GM21360 (cell line): ENCODE data around the gene TOR3A.
"Not testable (repeated sequence)": the region's sequence is repeated elsewhere in the genome, so short reads cannot be mapped to it uniquely, and the experiment has no call there.

Source experiments
- ATAC-seq: cut with Tn5 transposase; IDR thresholded peaks from one replicate; pipeline ENCODE4 v1.9.1; 2021; ENCODE audit warnings: mild to moderate bottlenecking, moderate library complexity; ENCODE audit not compliant: unreplicated experiment

TOR3A gene, protein sequence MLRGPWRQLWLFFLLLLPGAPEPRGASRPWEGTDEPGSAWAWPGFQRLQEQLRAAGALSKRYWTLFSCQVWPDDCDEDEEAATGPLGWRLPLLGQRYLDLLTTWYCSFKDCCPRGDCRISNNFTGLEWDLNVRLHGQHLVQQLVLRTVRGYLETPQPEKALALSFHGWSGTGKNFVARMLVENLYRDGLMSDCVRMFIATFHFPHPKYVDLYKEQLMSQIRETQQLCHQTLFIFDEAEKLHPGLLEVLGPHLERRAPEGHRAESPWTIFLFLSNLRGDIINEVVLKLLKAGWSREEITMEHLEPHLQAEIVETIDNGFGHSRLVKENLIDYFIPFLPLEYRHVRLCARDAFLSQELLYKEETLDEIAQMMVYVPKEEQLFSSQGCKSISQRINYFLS

GRCh38 chr1:179081687-179082332, at the start of gene TOR3A:
TOR3A (plus strand) TSS chr1:179082070; CDS start chr1:179082129, 59 bp downstream.
- ATAC-seq, result peak; percentile 84

DNA sequence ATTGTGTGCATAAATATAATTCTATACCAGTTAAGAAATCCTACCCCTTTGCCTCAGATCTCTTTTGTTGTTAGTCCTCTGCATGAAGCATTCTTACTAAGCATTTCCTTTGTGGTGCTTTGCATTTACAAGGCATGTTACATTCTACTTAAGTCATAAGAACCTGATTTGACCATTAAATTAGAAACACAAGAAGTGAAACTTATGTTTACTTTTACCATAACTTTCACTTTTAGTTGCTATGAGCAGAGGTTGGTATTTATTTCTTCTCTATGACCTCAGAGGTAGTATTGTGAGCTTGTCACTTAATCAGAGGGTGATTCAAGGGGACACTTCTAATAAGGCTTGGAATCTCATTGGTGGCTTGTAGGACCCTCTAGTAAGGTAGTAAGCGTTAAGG, 47.1 kb upstream of the TOR3A start:
- peak; percentile 76 for ATAC-seq

DNA sequence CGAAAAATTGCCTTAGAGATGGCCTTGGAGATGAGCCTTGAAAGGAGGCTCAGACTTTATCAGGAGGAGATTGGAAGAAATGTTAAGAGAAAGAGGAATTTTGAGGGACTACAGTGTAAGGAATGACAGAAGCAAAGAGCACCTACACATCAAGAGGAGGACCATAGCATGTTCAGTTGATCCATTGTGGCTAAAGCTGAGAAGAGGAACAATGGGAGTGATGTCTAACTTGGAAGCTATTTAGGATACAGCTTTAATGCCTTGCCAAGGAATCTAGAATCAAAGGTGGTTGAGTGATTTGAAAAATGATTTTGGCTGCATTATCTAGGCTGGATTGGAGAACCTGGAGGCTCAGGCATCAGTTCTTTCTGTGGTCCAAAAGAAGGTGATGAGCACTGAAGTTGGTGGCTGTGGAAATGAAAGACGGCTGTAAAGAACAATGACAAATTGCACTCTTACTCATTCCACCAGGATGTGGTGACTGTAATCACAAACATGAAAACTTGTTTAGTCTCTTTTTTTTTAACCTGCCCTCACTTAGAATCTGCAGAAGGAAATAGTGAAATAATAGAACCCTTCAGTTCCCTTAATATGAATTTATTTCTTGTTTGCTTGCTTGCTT, 44.9 kb upstream of the TOR3A start:
- ATAC-seq, result peak; percentile 41

DNA sequence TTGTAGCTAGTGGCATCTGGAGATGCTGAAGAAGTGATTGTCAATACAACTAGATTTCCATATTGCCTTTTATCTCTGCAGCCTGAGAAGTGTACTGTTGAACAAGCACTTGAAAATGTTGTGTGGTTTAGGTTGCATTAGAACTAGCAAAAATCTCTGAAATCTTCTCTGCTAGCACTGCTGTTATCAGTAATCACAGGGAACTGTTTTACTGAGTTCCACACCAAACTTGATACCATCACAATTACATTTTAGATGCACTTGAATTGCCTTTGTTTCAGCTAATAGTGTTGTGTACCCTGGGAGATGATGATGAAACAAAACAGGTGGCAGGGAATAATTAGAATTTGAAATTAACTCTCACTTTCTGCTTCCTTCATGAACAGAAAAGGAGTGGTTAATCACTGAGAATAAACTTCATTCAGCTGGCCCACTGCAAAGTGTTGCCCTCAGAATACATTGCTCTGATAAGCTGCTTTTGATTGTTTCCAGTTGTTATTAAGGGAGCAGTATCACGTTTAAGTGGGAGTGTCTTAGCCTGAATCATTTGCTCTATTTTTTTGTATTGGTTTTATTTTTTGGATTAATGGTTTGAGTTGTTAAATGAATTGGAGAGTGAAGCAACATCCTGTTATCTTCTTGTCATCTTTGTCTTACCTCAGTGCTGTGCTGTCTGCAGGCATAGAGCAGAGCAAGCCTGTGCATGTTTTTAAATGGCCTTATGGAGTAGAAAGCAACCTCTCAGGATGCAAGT, 43.2 kb upstream of the TOR3A start:
- ATAC-seq, result no peak

DNA sequence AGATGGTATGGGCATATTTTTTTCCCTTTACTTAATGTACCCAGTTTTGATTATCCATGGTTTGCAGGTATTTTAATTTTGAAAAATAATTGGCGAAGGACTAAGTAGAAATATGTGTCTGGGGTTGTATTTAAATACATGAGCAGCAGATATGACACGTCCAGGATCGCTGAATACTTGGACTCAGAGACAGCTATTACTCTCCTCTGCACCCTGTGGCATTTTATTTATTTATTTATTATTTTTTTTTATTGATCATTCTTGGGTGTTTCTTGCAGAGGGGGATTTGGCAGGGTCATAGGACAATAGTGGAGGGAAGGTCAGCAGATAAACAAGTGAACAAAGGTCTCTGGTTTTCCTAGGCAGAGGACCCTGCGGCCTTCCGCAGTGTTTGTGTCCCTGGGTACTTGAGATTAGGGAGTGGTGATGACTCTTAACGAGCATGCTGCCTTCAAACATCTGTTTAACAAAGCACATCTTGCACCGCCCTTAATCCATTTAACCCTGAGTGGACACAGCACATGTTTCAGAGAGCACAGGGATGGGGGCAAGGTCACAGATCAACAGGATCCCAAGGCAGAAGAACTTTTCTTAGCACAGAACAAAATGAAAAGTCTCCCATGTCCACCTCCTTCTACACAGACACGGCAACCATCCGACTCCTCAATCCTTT, 42.2 kb upstream of the TOR3A start:
- not testable (repeated sequence) for ATAC-seq

DNA sequence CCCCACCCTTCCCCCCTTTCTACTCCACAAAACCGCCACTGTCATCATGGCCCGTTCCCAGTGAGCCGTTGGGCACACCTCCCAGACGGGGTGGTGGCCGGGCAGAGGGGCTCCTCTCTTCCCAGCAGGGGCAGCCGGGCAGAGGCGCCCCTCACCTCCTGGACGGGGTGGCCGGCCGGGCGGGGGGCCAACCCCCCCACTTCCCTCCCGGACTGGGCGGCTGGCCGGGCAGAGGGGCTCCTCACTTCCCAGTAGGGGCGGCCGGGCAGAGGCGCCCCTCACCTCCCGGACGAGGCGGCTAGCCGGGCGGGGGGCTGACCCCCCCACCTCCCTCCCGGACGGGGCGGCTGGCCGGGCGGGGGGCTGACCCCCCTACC, 41.7 kb upstream of the TOR3A start:
- not testable (repeated sequence) for ATAC-seq

DNA sequence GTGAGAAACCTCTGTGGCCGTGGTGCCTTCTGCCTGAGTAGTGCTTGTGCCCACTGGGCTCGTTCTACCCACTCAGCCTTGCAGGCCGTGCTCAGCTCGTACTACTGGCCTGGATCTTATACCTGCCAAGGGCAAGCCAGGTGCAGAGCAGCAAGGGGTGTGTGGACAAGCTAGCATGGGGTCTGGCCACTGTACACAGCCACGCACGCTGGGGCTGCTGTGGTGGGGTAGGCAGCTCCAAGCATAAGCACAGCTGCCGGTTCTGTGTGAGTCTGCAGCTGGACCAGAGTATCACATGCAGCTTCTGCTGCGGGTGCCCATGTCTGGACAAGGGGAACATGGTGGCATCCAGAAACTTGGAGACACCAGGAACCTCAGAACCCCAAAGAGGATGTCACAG, 39.8 kb upstream of the TOR3A start:
- no peak for ATAC-seq

DNA sequence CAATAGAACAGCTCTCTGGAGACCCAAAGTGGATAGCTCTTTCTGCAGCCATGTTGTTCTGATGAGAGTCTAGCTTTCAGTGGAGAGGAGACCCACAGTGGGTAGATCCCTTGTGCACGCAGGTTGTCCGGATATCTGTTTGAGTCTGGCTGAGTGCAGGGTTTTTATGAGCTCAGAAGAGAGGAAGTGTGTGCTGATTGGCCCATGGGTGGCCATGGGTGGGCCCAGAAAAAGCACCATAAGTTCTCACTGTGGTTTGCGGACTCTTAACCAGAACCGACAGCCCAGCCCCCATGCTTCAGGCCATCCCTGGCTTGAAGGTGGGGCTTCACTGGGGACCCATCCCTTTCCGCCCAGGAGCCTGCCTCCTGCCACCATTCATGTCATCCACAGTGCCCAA, 39.2 kb upstream of the TOR3A start:
- no peak for ATAC-seq

GRCh38 chr1:179043266-179043665, 38.6 kb upstream of the TOR3A start:
- ATAC-seq, result no peak

DNA sequence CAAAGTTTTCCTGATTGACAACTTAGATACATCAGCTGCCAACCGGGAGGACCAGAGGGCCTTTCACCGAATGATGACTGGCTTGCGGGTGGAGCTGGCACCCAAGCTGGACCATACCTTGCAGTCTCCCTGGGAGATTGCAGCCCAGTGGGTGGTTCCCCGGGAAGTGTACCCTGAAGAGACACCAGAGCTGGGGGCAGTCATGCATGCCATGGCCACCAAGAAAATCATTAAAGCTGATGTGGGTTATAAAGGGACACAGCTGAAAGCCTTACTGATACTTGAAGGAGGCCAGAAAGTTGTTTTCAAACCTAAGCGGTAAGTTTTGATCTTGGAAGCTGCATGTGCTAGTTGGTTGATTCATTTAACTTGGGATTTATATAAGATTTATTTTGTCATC, 38.0 kb upstream of the TOR3A start:
- ATAC-seq, result no peak

DNA sequence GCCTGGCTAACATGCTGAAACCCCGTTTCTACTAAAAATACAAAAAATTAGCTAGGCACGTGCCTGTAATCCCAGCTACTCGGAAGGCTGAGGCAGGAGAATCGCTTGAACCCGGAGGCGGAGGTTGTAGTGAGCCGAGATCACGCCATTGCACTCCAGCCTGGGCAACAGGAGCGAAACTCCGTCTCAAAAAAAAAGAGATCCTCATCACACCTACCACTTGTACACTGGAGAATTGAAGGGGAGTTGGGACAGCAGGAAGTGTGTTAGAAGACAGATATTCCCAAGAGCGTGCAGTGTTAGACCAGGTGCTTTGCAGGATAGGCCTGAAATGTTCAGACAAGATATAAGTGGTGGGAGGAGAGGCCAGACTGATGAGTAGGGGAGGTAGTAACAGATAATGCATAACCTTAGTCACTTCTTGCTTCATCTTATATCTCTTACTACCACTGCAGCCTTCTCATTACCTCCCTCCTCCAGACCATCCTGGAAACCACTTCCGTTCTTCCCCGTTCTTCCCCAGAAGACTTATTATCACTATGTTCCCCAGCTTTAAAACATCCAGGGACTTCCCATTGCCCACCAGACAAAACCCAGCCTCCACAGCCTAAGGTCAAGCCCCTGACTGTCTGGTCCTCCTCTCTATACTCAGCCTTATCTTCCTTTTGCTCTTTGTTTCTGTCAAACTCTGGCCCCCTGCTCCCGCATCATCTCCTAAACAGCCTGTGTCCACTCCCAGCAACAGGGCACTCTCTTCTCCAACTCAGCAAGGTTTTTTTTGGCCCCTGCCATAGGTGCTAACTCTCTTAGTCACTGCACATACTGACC, 34.8 kb upstream of the TOR3A start:
- no peak for ATAC-seq

GRCh38 chr1:179047636-179047997, 34.3 kb upstream of the TOR3A start:
- ATAC-seq, result no peak

GRCh38 chr1:179048339-179049124, 33.3 kb upstream of the TOR3A start:
- ATAC-seq, result no peak

DNA sequence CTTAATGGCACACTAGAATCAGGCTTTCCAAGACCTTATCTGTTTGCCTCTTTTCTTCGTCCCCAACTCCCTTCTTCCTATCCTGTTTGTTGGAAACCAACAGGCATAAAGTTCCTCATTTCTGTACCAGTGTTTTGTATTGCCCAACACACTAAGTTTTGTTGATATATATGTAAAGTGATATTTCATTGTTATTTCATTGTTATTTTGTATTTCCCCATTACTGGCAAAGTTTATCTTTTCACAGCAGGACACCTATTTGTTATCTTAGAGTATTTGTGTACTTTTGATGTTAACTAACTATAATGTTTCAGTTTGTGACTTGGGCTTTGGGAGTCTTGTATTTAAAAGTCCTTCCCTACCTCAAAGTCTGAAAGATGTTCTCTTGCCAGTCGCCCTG, 29.1 kb upstream of the TOR3A start:
- no peak for ATAC-seq

- ATAC-seq, result no peak
Measured at GRCh38 chr1:179053486-179053885, 28.4 kb upstream of the TOR3A start.

GRCh38 chr1:179055937-179056336, 25.9 kb upstream of the TOR3A start:
- ATAC-seq, result no peak

DNA sequence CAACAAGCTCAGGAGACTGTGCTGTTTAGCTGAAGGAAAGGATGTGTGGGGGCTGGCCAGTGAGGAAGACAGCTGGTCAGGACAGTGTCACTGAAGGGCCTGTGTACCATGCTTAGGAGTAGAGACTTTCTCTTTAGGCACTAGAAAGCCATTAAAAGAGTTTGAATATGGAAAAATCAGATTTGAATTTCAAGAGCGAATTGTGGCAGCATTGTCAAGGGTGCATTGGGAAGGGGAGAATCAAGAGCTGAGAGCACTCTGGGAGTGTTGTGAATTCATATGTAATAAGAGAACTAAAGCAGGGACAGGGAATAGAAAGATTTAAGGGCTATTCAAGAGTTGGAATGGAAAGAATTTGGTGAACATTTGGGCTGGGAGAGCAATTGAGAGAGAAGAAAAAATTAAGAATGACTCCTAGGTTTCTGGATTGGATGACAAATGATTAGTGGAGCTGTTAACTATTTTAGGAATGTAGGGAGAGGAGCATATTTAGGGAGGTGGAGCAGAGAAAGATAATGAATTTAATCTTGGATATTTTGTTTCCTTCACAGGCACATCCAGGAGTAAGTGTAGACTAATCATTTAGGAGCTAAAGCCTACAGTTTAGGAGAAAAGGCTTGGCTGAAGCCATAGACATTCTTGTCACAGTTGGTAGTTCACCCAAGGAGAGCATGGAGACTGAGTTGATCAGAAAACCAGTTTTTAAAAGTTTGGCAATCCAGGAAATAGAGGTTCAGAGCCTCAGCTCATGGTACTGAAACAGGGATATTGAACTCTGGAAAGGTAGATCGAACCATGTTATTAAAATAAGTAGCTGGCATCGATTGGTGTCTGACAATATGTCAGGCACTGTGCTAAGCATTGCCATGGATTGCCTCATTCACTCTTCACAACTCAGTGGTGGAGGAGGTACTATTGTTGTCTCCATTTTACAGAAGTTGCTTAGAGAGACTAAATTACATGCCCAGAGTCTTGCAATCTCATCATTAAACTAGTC, 23.1 kb upstream of the TOR3A start:
- no peak for ATAC-seq
